EH (cell line): ENCODE measurements around the gene CCDC174.

Source experiments
- DNase-seq: peaks from one replicate; pipeline ENCODE4 v3.0.0-alpha.2; 2015; ENCODE audit warnings: low read depth

CCDC174 gene

GRCh38 chr3:14652360-14652907 lies 872 bp downstream of the CCDC174 start:
- DNase-seq = peak; percentile 49

GRCh38 chr3:14657579-14657978 lies 6.0 kb downstream of the CCDC174 start:
- DNase-seq = no peak

GRCh38 chr3:14658978-14659377 lies 7.4 kb downstream of the CCDC174 start:
- no peak for DNase-seq

- DNase-seq = no peak
Measured at GRCh38 chr3:14660942-14661341, 9.4 kb downstream of the CCDC174 start.

- no peak for DNase-seq
Measured at GRCh38 chr3:14663396-14664135, 12.0 kb downstream of the CCDC174 start.

DNA sequence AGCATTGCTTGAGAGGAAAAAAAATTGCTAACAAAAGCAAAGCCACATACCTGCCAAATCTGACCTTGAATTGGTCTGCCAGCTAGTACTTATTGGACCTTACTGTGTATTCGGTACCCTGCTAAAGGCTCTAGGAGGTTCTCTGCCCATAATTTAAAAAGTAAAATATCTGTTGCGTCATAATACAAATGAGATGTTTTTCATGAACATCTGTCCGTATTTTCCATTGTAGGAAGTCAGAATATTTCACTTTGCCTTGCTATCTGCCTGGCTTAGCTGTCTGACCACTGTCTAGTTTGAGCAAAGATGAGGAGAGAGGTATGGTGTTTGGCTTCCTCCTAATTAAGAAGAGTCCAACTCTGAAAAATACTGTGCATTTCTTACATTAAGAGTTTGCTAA lies 12.6 kb downstream of the CCDC174 start:
- no peak for DNase-seq

DNA sequence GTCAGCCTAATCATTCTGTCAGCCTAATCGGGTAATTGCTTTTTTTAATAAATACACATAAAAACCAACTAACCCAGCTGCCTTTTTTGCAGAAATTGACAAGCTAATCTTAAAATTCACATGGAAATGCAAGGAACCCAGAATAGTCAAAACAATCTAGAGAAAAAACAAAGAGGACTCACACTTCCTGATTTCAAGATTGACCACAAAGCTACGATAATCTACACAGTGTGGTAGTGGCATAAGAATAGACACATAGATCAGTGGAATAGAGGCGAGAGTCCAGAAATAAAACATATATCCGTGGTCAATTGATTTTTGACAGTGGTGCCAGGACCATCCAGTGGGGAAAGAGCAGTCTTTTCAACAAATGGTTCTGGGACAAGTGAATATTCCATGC lies 21.0 kb downstream of the CCDC174 start:
- DNase-seq = no peak

- no peak for DNase-seq
Measured at GRCh38 chr3:14674841-14675240, 23.3 kb downstream of the CCDC174 start, which contains the start of gene C3orf20. TSS of gene C3orf20 (plus strand) at chr3:14675141. CDS start at chr3:14682714, 7,573 bp downstream.

- DNase-seq = no peak
Measured at GRCh38 chr3:14676881-14677280, 25.3 kb downstream of the CCDC174 start.

GRCh38 chr3:14678015-14678503 lies 26.5 kb downstream of the CCDC174 start:
- DNase-seq = no peak

DNA sequence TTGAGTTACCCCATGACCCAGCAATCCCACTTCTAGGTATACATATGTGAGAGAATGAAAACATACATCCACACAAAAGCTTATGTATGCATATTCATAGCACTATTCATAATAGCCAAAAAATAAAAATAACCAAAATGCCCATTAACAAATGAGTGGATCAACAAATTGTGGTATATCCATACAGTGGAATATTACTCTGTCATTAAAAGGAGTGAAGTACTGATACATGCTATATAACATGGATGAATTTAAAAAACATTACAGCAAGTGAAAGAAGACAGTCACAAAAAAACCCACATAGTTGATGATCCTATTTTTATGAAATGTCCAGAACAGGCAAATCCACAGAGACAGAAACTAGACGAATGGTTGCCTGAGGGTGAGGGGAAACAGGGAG lies 28.6 kb downstream of the CCDC174 start:
- DNase-seq = no peak

- peak; percentile 16 for DNase-seq
Measured at GRCh38 chr3:14680716-14681115, 29.2 kb downstream of the CCDC174 start.

- DNase-seq = no peak
Measured at GRCh38 chr3:14684447-14684846, 32.9 kb downstream of the CCDC174 start.

GRCh38 chr3:14685179-14685578 lies 33.6 kb downstream of the CCDC174 start:
- no peak for DNase-seq

- DNase-seq = no peak
Measured at GRCh38 chr3:14687360-14687759, 35.8 kb downstream of the CCDC174 start.

DNA sequence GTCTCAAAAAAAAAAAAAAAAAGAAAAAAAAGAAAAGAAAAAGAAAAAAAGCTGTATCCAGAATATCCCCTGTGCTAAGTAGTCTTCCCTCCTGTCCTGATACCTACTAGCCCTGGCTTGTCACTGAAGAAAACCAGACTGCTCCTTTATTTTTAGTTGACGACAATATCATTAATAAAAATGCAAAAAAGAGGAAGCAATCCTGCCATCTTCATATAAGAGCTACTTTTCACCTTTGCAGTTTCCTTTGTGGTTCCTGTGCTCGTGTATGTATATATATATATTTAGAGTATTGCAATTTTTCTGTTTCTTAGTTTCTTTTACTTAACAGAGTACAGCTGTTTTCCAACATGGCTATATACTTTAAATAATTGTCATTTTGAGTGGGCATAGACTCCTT lies 37.0 kb downstream of the CCDC174 start:
- DNase-seq = no peak

- no peak for DNase-seq
Measured at GRCh38 chr3:14689247-14689980, 37.9 kb downstream of the CCDC174 start.

- DNase-seq = no peak
Measured at GRCh38 chr3:14691239-14691638, 39.7 kb downstream of the CCDC174 start.

DNA sequence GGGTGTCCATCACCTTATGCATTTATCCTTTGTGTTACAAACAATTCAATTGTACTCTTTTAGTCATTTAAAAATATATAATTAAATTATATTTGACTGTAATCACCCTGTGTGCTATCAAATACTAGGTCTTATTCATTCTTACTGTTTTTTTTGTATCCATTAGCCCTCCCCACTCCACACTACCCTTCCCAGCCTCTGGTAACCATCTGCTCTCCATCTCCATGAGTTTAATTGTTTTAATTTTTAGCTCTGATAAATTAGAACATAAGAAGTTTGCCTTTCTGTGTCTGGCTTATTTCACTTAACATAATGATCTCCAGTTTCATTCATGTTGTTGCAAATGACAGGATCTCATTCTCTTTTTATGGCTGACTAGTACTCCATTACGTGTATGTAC lies 40.2 kb downstream of the CCDC174 start:
- no peak for DNase-seq

GRCh38 chr3:14698601-14699244 lies 47.2 kb downstream of the CCDC174 start:
- no peak for DNase-seq

DNA sequence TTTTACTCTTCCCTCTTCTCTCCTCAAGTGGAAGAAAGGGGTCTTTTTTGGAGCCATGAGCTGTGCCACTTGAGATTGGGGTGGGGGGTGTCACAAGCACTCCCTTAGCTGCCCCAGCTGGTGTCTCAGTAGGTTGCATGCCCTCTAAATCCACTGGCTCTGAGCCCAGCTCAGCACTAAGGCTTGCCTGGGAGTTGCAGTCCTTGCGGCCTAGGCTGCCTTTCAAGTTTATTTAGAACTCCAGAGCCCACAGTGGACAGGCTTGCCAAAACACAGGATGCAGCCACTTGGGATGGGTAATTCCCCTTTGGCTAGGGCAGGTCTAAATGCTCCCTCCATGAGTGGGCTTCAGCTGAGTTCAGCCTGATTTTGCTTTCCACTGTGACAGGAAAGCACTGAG lies 48.1 kb downstream of the CCDC174 start:
- DNase-seq = no peak

GRCh38 chr3:14700891-14701290 lies 49.3 kb downstream of the CCDC174 start:
- DNase-seq = no peak

DNA sequence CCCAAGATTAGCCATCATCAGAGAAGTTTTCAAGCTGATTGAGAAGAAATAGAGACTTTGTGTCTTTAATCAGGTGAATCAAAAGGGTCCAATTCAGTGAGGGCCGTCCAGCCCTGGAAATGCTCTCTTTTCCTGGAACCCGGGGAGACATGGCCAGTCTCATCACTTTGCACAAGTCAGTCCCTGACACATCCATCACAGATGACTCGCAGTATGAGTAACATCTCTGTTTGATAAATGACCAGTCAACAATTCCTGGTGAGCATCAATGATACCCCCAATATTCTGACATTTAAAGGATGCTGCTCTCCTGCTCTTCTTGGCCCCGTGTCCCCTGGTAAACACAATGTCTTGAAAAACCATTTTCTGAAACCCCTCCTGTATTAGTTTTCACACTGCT lies 50.1 kb downstream of the CCDC174 start:
- no peak for DNase-seq
